ENCODE measurements around the gene ZNF287.

- TF ChIP-seq POLR2A (IDR thresholded peaks at IDR 0.05) (no peak), CTCF (IDR thresholded peaks at IDR 0.05) (peak; percentile 74 to 79), EP300 (IDR thresholded peaks at IDR 0.05) (no peak), POLR2AphosphoS5 (IDR thresholded peaks at IDR 0.05) (no peak)
These were observed 47.8 kb downstream of the ZNF287 start for GRCh38 chr17:16521070-16521727.
